Endodermal cell (in vitro differentiated cells): ENCODE results near the gene KRTAP1-3. TPM values are rescaled to one million over a fixed set of nuclear protein-coding genes. Genes with fewer than 3 reads are reported as not detected.
"Not testable (repeated sequence)": the region's sequence is repeated elsewhere in the genome, so short reads cannot be mapped to it uniquely, and the experiment has no call there.

Experiments used
- DNase-seq: peaks from one replicate; pipeline ENCODE4 v3.0.0-alpha.2; 2017
- H3K27ac ChIP-seq: 2 replicates; pipeline ENCODE4 v1.5.1; 2013; ENCODE audit warnings: mild to moderate bottlenecking, low read depth, low read length, moderate library complexity
- H3K27me3 ChIP-seq: 2 replicates; pipeline ENCODE4 v1.6.1; 2013; ENCODE audit warnings: mild to moderate bottlenecking, low read length, moderate library complexity; ENCODE audit not compliant: insufficient read depth, control insufficient read depth, poor library complexity, severe bottlenecking
- H3K36me3 ChIP-seq: 2 replicates; pipeline ENCODE4 v1.7.0; 2013; ENCODE audit warnings: mild to moderate bottlenecking, low read length, moderate library complexity; ENCODE audit not compliant: control insufficient read depth, insufficient read depth
- H3K4me1 ChIP-seq: one replicate; pipeline ENCODE4 v1.7.0; 2013; ENCODE audit warnings: low read length; ENCODE audit not compliant: control insufficient read depth, insufficient read depth
- H3K4me3 ChIP-seq: 2 replicates; pipeline ENCODE4 v1.5.1; 2013; ENCODE audit warnings: mild to moderate bottlenecking, low read length, moderate library complexity
- H3K9ac ChIP-seq: 2 replicates; pipeline ENCODE4 v1.6.1; 2013; ENCODE audit warnings: mild to moderate bottlenecking, low read length, moderate library complexity; ENCODE audit not compliant: poor library complexity, severe bottlenecking; ENCODE audit errors: extremely low read depth
- H3K9me3 ChIP-seq: 2 replicates; pipeline ENCODE4 v1.6.1; 2013; ENCODE audit warnings: mild to moderate bottlenecking, low read length, moderate library complexity; ENCODE audit not compliant: control insufficient read depth
- H3K27ac Mint-ChIP-seq: 2 replicates; pipeline ENCODE4 v1.8.0; 2020; ENCODE audit warnings: mixed read lengths
- H3K27me3 Mint-ChIP-seq: 2 replicates; pipeline ENCODE4 v1.8.0; 2021; ENCODE audit warnings: mild to moderate bottlenecking, mixed read lengths; ENCODE audit not compliant: insufficient read depth
- H3K36me3 Mint-ChIP-seq: 2 replicates; pipeline ENCODE4 v1.8.0; 2020; ENCODE audit warnings: low read depth, mixed read lengths
- H3K4me1 Mint-ChIP-seq: 2 replicates; pipeline ENCODE4 v1.8.0; 2020; ENCODE audit warnings: mixed read lengths
- H3K4me3 Mint-ChIP-seq: 2 replicates; pipeline ENCODE4 v1.8.0; 2020; ENCODE audit warnings: mild to moderate bottlenecking, moderate library complexity, mixed read lengths
- H3K9me3 Mint-ChIP-seq: 2 replicates; pipeline ENCODE4 v1.8.0; 2020; ENCODE audit warnings: mild to moderate bottlenecking, mixed read lengths
- WGBS, 2 experiments: methylation state at CpG; one replicate each; pipeline versions ENCODE4 v1.1.5 to v1.1.7; 2013; ENCODE audit warnings: missing lambda C conversion rate in 2 of 2, mixed read lengths in 1 of 2; ENCODE audit not compliant: insufficient coverage in 1 of 2, insufficient read length in 1 of 2; 5-methylcytosine and 5-hydroxymethylcytosine counted together
- total RNA-seq, 2 donors: library from RNA; stranded (reverse); fragmentation: NEBNext Ultra II Directional in 1 of 2; extraction: Animal tissue kit (Norgen Biotek cat#: 25700) in 1 of 2; gene quantifications; 2 replicates in 1 of 2; 3 replicates in 1 of 2; pipeline ENCODE4 v1.2.1, GENCODE V29; 2021
- TF ChIP-seq, protein P1 (sequence below): fragments of 200-600 bp; sonication (generic); conservative IDR thresholded peaks from 2 replicates; pipeline ENCODE4 v1.5.0; 2021; ENCODE audit warnings: antibody characterized with exemption, mild to moderate bottlenecking

Gene KRTAP1-3
- total RNA-seq, 2 donors from 2014 or later, result not detected

DNA sequence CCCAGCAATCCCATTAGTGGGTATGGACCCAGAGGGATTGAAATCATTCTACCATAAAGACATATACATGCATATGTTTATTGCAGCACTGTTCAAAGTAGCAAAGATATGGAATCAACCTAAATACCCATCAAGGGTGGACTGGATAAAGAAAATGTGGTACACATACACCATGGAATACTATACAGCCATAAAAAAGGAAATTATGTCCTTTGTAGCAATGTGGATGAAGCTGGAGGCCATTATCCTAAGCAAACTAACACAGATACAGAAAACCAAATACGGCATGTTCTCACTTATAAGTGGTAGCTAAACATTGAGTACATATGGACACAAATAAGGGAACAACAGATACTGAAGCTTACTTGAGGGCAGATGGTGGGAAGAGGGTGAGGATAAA is 22.9 kb upstream of the KRTAP1-3 start:
- Histone ChIP-seq H3K36me3 (no peaks in the 10 kb centered on the region), H3K27ac (no peak overlapping the region), H3K4me3 (no peak overlapping the region), H3K4me1 (no peaks in the 10 kb centered on the region), H3K27me3 (no peaks in the 10 kb centered on the region), H3K9me3 (peaks cover 7% of the 10 kb centered on the region), H3K9ac (no peak overlapping the region)
- H3K4me1 Mint-ChIP-seq, result peaks cover 3% of the 10 kb centered on the region
- no CpG with 5 or more reads among the region's 1 CpG for WGBS, 2 experiments
- no peaks in the 10 kb centered on the region for H3K36me3 Mint-ChIP-seq
- no peak for DNase-seq
- no peak overlapping the region for H3K27ac Mint-ChIP-seq
- no peak overlapping the region for H3K4me3 Mint-ChIP-seq
- no peaks in the 10 kb centered on the region for H3K27me3 Mint-ChIP-seq
- H3K9me3 Mint-ChIP-seq, result peaks cover 7% of the 10 kb centered on the region
- TF ChIP-seq, protein P1, sequence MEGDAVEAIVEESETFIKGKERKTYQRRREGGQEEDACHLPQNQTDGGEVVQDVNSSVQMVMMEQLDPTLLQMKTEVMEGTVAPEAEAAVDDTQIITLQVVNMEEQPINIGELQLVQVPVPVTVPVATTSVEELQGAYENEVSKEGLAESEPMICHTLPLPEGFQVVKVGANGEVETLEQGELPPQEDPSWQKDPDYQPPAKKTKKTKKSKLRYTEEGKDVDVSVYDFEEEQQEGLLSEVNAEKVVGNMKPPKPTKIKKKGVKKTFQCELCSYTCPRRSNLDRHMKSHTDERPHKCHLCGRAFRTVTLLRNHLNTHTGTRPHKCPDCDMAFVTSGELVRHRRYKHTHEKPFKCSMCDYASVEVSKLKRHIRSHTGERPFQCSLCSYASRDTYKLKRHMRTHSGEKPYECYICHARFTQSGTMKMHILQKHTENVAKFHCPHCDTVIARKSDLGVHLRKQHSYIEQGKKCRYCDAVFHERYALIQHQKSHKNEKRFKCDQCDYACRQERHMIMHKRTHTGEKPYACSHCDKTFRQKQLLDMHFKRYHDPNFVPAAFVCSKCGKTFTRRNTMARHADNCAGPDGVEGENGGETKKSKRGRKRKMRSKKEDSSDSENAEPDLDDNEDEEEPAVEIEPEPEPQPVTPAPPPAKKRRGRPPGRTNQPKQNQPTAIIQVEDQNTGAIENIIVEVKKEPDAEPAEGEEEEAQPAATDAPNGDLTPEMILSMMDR, result no peak

DNA sequence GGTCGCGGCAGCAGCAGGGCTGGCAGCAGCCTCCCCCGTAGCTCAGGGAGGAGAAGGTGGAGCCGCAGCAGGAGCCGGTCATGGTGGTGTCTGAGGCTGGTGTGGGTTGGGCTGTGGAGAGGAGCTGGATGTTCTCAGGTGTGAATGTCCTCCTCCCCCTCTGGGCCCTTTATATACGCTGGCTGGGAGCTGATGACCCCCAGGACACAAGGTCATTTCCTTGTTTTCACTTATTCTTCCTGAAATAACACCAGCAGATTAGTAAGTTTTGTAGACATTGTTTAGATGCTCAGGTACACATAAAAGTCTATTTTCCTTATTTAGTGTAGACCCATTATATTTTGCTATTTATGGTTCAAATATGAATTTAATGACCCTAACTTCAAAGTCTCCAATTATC is 20.5 kb upstream of the KRTAP1-3 start, which contains the start of gene KRTAP2-2:
KRTAP2-2 (minus strand) TSS at position 101 of the 400 bp plus-strand sequence; CDS start at position 82, 19 bp downstream.
- WGBS, 2 experiments, result 100% methylated on average over 1 of the region's 6 CpGs; no CpG with 5 or more reads in 1 of the 2 experiments

DNA sequence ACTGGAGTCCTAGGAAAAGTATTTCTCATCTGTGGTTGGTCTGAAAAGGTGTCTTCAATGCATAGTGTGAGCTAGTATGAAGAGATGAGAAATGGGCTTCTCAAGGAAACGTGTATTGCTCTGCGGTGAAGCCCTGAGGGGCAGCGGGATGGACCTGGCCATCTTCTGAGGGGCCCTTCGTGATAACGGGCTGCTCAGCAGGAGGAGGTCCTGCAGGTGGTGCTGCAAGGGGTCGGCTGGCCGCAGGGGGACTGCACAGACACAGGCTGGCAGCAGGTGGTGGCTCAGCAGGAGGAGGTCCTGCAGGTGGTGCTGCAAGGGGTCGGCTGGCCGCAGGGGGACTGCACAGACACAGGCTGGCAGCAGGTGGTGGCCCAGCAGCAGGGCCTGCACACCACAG is 19.9 kb upstream of the KRTAP1-3 start:
- H3K9me3 ChIP-seq, H3K27ac ChIP-seq, H3K4me3 Mint-ChIP-seq, H3K9ac ChIP-seq, H3K36me3 Mint-ChIP-seq, DNase-seq, H3K27ac Mint-ChIP-seq, H3K27me3 ChIP-seq, H3K27me3 Mint-ChIP-seq, H3K4me1 Mint-ChIP-seq, H3K9me3 Mint-ChIP-seq, H3K36me3 ChIP-seq, H3K4me3 ChIP-seq, H3K4me1 ChIP-seq: not testable (repeated sequence)
- WGBS, 2 experiments, result 92 to 100% methylated on average over 2 to 6 of the region's 9 CpGs

More for the DNA sequence above, 20.5 kb upstream of the KRTAP1-3 start, which contains the start of gene KRTAP2-2:
- not testable (repeated sequence) for H3K9me3 Mint-ChIP-seq, H3K27ac Mint-ChIP-seq, H3K27ac ChIP-seq, H3K27me3 ChIP-seq, H3K9ac ChIP-seq, H3K36me3 ChIP-seq, H3K4me1 ChIP-seq, H3K4me3 ChIP-seq, DNase-seq, H3K9me3 ChIP-seq, H3K36me3 Mint-ChIP-seq, H3K4me1 Mint-ChIP-seq, H3K27me3 Mint-ChIP-seq, H3K4me3 Mint-ChIP-seq

DNA sequence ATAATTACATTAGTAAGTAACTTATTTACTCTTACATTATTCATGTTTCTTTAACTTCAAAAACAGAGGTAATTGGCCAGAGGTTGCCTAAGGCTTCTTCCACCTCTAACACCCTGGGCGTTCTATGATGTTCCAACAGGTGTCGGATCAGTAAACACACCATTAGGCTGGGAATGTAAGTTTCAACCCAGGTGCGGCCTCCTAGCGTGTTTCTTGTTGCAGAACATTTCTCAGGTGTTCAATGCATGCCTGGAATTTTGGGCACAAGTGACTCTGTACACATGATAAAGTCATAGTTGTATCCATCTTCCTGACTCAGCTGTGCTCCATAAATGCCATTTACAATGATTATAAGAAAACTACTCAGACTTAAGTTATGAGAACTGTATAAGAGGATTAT is 19.4 kb upstream of the KRTAP1-3 start:
- Mint-ChIP-seq H3K36me3 (no peaks in the 10 kb centered on the region), H3K4me3 (no peak overlapping the region), H3K27me3 (no peaks in the 10 kb centered on the region), H3K9me3 (peaks cover 7% of the 10 kb centered on the region), H3K27ac (no peak overlapping the region), H3K4me1 (peaks cover 7% of the 10 kb centered on the region)
- no peaks in the 10 kb centered on the region for H3K36me3 ChIP-seq
- H3K4me1 ChIP-seq, result no peaks in the 10 kb centered on the region
- WGBS, 2 experiments, result 69 to 93% methylated on average over 2 to 4 of the region's 4 CpGs
- H3K4me3 ChIP-seq, result no peak overlapping the region
- H3K27ac ChIP-seq, result no peak overlapping the region
- H3K9me3 ChIP-seq, result peaks cover 7% of the 10 kb centered on the region
- DNase-seq, result no peak
- no peaks in the 10 kb centered on the region for H3K27me3 ChIP-seq
- no peak overlapping the region for H3K9ac ChIP-seq
- TF ChIP-seq, protein P1, result no peak
